HCT116 (cell line): ENCODE measurements around the gene GGCT. TPM values are rescaled to one million over a fixed set of nuclear protein-coding genes. Genes with fewer than 3 reads are reported as not detected.

Source experiments
- ATAC-seq: fragments of 200-7000 bp; cut with Tn5 transposase; 2 replicates; pipeline ENCODE4 v1.9.1; 2020; ENCODE audit warnings: mild to moderate bottlenecking, moderate library complexity
- BruUV-seq: library from RNA; stranded (reverse); fragments of 400-500 nt; replicated peaks from 2 replicates; lab custom pipeline; 2021; lab: Mats Ljungman, UMichigan
- CTCF ChIA-PET: fragments of 300-600 bp; sonication (Branson Sonifier 250); formaldehyde crosslinking; loops from one replicate; lab custom pipeline; 2021; ENCODE audit warnings: antibody characterized with exemption; lab: Charles Lee
- POLR2A ChIA-PET: fragments of 300-600, 350-600 bp; sonication (Branson Sonifier 250); formaldehyde crosslinking; loops from one replicate; lab custom pipeline; 2021; ENCODE audit warnings: antibody characterized with exemption; lab: Charles Lee
- RAD21 ChIA-PET, 2 experiments: fragments of 300-600 bp; sonication (Branson Sonifier 250); formaldehyde crosslinking; loops; one replicate each; lab custom pipeline; 2023; ENCODE audit warnings: low total read pairs in 2 of 2; ENCODE audit not compliant: uncharacterized antibody in 2 of 2, unreplicated experiment in 2 of 2, low non-redundant PET in 1 of 2; lab: Charles Lee
- DNase-seq: peaks from one replicate; pipeline ENCODE4 v3.0.0-alpha.2; 2010; ENCODE audit warnings: low read depth, low spot score
- H2AFZ ChIP-seq: fragments of 200-600 bp; shearing (Covaris generic), sonication (generic); 2 replicates; pipeline ENCODE4 v1.6.1; 2017; ENCODE audit warnings: low read depth, mixed run types, mixed read lengths, antibody characterized with exemption, low read length; ENCODE audit not compliant: poor library complexity, severe bottlenecking
- H3K27ac ChIP-seq: 2 replicates; pipeline ENCODE4 v1.5.1; 2012; ENCODE audit warnings: low read depth, low read length
- H3K27me3 ChIP-seq: fragments of 200-600 bp; sonication (generic); 2 replicates; pipeline ENCODE4 v1.6.1; 2016; ENCODE audit warnings: mixed run types, low read length, mixed read lengths; ENCODE audit not compliant: insufficient read depth
- H3K36me3 ChIP-seq, 2 experiments: fragments of 200-500 bp in 1 of 2; fragments of 200-600 bp in 1 of 2; sonication (Bioruptor generic) in 1 of 2; sonication (generic) in 1 of 2; 2 replicates each; pipeline versions ENCODE4 v1.5.1 to v1.6.1; 2014 to 2016; ENCODE audit warnings: low read length in 2 of 2, inconsistent platforms in 1 of 2, mixed read lengths in 1 of 2, mixed run types in 1 of 2; ENCODE audit not compliant: insufficient read depth in 2 of 2, control insufficient read depth in 1 of 2
- H3K4me1 ChIP-seq, 2 experiments: fragments of 200-600 bp in 1 of 2; sonication (generic) in 1 of 2; 2 replicates each; pipeline versions ENCODE4 v1.5.1 to v1.6.1; 2012 to 2017; ENCODE audit warnings: low read length in 2 of 2, inconsistent platforms in 1 of 2, mild to moderate bottlenecking in 1 of 2, mixed read lengths in 1 of 2, mixed run types in 1 of 2, moderate library complexity in 1 of 2; ENCODE audit not compliant: insufficient read depth in 2 of 2, control insufficient read depth in 1 of 2
- H3K4me2 ChIP-seq: fragments of 200-600 bp; sonication (generic); 2 replicates; pipeline ENCODE4 v1.6.1; 2017; ENCODE audit warnings: mixed run types, low read length, mixed read lengths
- H3K4me3 ChIP-seq, 2 experiments: fragments of 200-600 bp in 1 of 2; sonication (generic) in 1 of 2; replicated peaks in 1 of 2; 2 replicates each; pipeline ENCODE4 v1.5.1; 2011 to 2016; ENCODE audit warnings: low read length in 2 of 2, control low read depth in 1 of 2, low read depth in 1 of 2, mild to moderate bottlenecking in 1 of 2, mixed read lengths in 1 of 2, mixed run types in 1 of 2
- H3K79me2 ChIP-seq: fragments of 200-600 bp; sonication (generic); 2 replicates; pipeline ENCODE4 v1.6.1; 2017; ENCODE audit warnings: mild to moderate bottlenecking, mixed run types, low read length, moderate library complexity, mixed read lengths; ENCODE audit not compliant: insufficient read depth
- H3K9ac ChIP-seq: fragments of 200-600 bp; sonication (generic); 2 replicates; pipeline ENCODE4 v1.6.1; 2016; ENCODE audit warnings: low read length, mixed read lengths
- H3K9me2 ChIP-seq: fragments of 200-600 bp; sonication (generic), shearing (Covaris generic); 2 replicates; pipeline ENCODE4 v1.6.1; 2017; ENCODE audit warnings: mixed run types, mild to moderate bottlenecking, moderate library complexity; ENCODE audit not compliant: insufficient read depth
- H3K9me3 ChIP-seq, 2 experiments: fragments of 200-500 bp in 1 of 2; fragments of 200-600 bp in 1 of 2; sonication (Bioruptor generic) in 1 of 2; sonication (generic) in 1 of 2; 2 replicates each; pipeline ENCODE4 v1.6.1; 2014 to 2017; ENCODE audit warnings: low read length in 2 of 2, mixed read lengths in 2 of 2, inconsistent platforms in 1 of 2, low read depth in 1 of 2, mild to moderate bottlenecking in 1 of 2, mixed run types in 1 of 2, moderate library complexity in 1 of 2; ENCODE audit not compliant: control insufficient read depth in 1 of 2, insufficient read depth in 1 of 2
- H4K20me1 ChIP-seq: fragments of 200-600 bp; sonication (generic), shearing (Covaris generic); 2 replicates; pipeline ENCODE4 v1.6.1; 2017; ENCODE audit warnings: mixed run types, mild to moderate bottlenecking, moderate library complexity; ENCODE audit not compliant: insufficient read depth
- EZH2 ChIP-seq: fragments of 200-600 bp; sonication (generic); IDR thresholded peaks from 2 replicates; pipeline ENCODE4 v1.6.1; 2017; ENCODE audit warnings: antibody characterized with exemption, mixed run types
- SP1 ChIP-seq: IDR thresholded peaks from 2 replicates; pipeline ENCODE4 v1.6.1; 2012; ENCODE audit warnings: low read depth
- TCF7L2 ChIP-seq: IDR thresholded peaks from 2 replicates; pipeline ENCODE4 v1.7.0; 2011; ENCODE audit warnings: borderline replicate concordance, inconsistent platforms; ENCODE audit not compliant: insufficient read depth, insufficient read length; ENCODE audit errors: extremely low read depth
- intact Hi-C: fragments of 100-400 bp; cut with micrococcal nuclease; formaldehyde crosslinking; loops from 2 replicates; pipeline ENCODE4 v1.10.0; 2022
- total RNA-seq: library from RNA; stranded (reverse); gene quantifications from one replicate; pipeline ENCODE4 v1.2.1, GENCODE V29; 2021; ENCODE audit not compliant: unreplicated experiment
- TF ChIP-seq, protein P1 (sequence below): IDR thresholded peaks from 2 replicates; pipeline ENCODE4 v1.6.1; 2011; ENCODE audit warnings: mild to moderate bottlenecking, low read length, moderate library complexity; ENCODE audit not compliant: insufficient replicate concordance; ENCODE audit errors: extremely low read depth

Gene GGCT
- total RNA-seq, 1 experiment from 2014 or later = 60.6 TPM

DNA sequence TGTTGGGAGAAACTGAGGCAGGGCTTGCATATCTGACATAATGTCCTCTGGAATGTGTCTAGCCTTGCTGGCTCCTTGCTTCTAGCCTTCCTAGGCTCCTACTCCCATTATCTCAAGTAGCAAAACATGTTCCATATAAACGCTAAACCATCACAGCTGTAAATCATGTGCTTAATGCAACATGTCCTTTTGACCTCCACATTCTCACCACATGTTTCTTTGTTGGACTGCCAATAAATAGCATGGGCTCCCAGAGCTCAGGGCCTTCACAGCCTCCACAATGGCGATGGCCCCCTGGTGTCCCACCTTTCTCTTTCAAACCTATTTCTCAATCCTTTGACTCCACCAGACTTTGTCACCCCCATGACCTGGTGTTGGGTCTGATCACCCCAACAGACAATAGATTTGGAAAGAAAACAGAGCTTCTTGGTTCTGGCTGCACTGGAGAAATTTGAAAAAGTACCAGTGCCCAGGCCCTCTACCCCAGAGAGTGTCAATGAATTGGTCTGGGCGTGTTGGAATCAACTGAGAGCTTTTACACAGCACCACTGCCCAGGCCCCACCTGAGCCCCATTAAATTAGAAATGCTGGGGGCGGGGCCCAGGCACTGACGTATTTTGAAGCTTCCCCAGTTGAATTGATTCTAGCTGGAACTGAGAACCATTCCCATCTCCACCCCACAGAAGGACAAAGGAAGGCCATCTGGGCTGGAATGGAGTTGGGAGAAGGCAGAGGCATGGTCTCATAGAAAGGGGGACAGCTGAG lies 41.3 kb upstream of the GGCT start:
- no peaks in the 10 kb centered on the region for H3K36me3 ChIP-seq
- TF ChIP-seq SP1 (no peak), EZH2 (no peak), TCF7L2 (no peak)
- TF ChIP-seq, protein P1, sequence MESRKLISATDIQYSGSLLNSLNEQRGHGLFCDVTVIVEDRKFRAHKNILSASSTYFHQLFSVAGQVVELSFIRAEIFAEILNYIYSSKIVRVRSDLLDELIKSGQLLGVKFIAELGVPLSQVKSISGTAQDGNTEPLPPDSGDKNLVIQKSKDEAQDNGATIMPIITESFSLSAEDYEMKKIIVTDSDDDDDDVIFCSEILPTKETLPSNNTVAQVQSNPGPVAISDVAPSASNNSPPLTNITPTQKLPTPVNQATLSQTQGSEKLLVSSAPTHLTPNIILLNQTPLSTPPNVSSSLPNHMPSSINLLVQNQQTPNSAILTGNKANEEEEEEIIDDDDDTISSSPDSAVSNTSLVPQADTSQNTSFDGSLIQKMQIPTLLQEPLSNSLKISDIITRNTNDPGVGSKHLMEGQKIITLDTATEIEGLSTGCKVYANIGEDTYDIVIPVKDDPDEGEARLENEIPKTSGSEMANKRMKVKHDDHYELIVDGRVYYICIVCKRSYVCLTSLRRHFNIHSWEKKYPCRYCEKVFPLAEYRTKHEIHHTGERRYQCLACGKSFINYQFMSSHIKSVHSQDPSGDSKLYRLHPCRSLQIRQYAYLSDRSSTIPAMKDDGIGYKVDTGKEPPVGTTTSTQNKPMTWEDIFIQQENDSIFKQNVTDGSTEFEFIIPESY = no peak
- no peaks in the 10 kb centered on the region for H4K20me1 ChIP-seq
- H3K4me1 ChIP-seq = peaks cover 10 to 24% of the 10 kb centered on the region in 2 experiments
- ChIA-PET CTCF (interaction anchor here (1.0 kb wide), 1 partner anchor 18 kb away, joined by 3 read pairs; no protein-coding TSS in a partner anchor), RAD21 (interaction anchor here in 1 of 2 experiments (1.1 kb wide), 1 partner anchor 18 kb away, joined by 3 read pairs; no protein-coding TSS in a partner anchor), POLR2A (no interaction called here)
- no peak overlapping the region for H3K4me3 ChIP-seq
- no peak overlapping the region for H3K27ac ChIP-seq
- no peaks in the 10 kb centered on the region for H3K9me2 ChIP-seq
- H3K27me3 ChIP-seq = no peaks in the 10 kb centered on the region
- H3K9ac ChIP-seq = no peak overlapping the region
- BruUV-seq = no TSS peak
- no peaks in the 10 kb centered on the region for H3K9me3 ChIP-seq
- H2AFZ ChIP-seq = no peak overlapping the region
- DNase-seq (no peak), ATAC-seq (no peak)
- intact Hi-C loops = loop anchor here (5.0 kb wide), 1 partner anchor 269 kb away; no protein-coding TSS in a partner anchor
- H3K4me2 ChIP-seq = no peak overlapping the region
- H3K79me2 ChIP-seq = no peaks in the 10 kb centered on the region
